ENCODE results near the gene CD247.

DNA sequence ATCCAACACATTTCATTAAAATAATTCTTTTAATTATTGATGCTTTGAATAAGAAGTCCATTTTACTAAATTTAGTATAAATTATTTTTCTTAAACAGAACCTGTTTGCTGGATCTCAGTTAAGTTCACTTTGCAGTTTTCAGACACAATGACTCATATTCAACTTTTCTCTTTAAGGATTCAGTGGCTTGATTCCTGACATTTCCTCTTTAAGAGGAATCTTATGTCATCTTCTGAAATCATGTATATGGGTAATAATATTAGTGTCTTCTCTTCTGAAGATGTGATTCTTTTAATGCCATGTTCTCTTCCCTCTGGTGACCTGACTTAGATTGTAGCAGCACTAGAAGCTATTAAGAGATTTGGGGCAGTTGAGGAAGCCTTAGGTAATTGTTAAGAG is 22.7 kb upstream of the CD247 start:
- TF ChIP-seq YY1 (IDR thresholded peaks at IDR 0.05; ENCODE audit: low read depth, low read length) (no peak), POLR2A (IDR thresholded peaks at IDR 0.05; ENCODE audit: low read depth, low read length) (no peak), KDM1A (IDR thresholded peaks at IDR 0.05; ENCODE audit: borderline replicate concordance) (no peak), EED (IDR thresholded peaks at IDR 0.05; ENCODE audit: low read depth) (no peak), ZNF274 (IDR thresholded peaks at IDR 0.05; ENCODE audit: insufficient read depth, insufficient read length) (no peak)
- TF ChIP-seq, protein P1, sequence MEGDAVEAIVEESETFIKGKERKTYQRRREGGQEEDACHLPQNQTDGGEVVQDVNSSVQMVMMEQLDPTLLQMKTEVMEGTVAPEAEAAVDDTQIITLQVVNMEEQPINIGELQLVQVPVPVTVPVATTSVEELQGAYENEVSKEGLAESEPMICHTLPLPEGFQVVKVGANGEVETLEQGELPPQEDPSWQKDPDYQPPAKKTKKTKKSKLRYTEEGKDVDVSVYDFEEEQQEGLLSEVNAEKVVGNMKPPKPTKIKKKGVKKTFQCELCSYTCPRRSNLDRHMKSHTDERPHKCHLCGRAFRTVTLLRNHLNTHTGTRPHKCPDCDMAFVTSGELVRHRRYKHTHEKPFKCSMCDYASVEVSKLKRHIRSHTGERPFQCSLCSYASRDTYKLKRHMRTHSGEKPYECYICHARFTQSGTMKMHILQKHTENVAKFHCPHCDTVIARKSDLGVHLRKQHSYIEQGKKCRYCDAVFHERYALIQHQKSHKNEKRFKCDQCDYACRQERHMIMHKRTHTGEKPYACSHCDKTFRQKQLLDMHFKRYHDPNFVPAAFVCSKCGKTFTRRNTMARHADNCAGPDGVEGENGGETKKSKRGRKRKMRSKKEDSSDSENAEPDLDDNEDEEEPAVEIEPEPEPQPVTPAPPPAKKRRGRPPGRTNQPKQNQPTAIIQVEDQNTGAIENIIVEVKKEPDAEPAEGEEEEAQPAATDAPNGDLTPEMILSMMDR (IDR thresholded peaks at IDR 0.05 in 2 of 3, conservative IDR thresholded peaks at IDR 0.05 in 1 of 3; ENCODE audit: control insufficient read depth in 2 of 3, extremely low read depth in 1 of 3, insufficient read depth in 1 of 3, low read depth in 3 of 3, low read length in 3 of 3), result no peak
- TF ChIP-seq, protein P2, sequence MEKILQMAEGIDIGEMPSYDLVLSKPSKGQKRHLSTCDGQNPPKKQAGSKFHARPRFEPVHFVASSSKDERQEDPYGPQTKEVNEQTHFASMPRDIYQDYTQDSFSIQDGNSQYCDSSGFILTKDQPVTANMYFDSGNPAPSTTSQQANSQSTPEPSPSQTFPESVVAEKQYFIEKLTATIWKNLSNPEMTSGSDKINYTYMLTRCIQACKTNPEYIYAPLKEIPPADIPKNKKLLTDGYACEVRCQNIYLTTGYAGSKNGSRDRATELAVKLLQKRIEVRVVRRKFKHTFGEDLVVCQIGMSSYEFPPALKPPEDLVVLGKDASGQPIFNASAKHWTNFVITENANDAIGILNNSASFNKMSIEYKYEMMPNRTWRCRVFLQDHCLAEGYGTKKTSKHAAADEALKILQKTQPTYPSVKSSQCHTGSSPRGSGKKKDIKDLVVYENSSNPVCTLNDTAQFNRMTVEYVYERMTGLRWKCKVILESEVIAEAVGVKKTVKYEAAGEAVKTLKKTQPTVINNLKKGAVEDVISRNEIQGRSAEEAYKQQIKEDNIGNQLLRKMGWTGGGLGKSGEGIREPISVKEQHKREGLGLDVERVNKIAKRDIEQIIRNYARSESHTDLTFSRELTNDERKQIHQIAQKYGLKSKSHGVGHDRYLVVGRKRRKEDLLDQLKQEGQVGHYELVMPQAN (conservative IDR thresholded peaks at IDR 0.05), result no peak
